ENCODE data around the gene CDK14.

Gene CDK14

DNA sequence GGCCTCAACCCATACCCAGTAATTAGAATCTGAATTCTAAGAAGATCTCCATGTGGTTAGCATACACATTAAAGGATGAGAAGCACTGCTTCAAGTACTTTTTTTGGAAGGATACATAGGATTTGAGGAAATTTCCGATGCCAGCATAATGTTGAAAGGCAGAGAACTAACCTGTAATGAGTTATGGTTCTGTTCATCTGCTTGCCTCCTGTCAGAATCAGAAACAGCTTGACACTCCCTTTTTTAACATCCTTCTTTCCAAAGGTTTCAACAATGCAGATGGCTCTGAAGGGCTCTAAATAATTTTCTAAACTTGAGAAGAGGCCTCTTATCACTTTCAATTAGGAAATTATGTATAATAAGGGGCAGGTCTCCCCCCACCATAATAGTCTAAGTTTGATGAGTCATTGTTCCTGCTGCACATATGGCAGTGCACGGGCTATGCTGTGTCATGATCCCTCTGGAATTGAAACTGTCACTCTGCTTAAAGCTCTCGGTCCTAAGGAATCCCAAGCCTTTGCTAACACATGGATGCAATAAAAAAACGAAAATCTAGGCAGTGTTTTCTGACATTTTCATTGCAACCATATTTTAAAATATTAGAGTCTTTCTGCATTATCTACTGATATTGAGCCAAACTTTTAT is 376.9 kb downstream of the CDK14 start:
- DNase-seq = no peak

DNA sequence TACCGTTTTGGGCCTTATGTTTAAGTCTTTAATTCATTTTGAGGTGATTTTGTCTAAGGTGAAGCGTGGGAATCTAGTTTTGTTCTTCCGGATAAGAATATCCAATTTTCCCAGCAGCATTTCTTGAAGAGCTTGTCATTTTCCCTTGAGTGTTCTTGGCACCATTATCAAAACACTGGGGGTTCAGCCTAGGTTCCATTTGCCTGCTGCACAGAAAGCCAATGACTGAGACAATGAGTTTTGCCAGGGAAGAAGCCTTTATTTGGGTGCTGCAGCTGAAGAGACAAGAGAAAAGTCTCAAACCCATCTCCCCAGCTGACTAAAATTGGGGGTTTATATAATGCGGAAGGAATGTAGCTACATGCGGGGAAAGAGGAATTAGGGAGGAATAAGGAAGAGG is 380.9 kb downstream of the CDK14 start:
- peak; percentile 53 for DNase-seq

DNA sequence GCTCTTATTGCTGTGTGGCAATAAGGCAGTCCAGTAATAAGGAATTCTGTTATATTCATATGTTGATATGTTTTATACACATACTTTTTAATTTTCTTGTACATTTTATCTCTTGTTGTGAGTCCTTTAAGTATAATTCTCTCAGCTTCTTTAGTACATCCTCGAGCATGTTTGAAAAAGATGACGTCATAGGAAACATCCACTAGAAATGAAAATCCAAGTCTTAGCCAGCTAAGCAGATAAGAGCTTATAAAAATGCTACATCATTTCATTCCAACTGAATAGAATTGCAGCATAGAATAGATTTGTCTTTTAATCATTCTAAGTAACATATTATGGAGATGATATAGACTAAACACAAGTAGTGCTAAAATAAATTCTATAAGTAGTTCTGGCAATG is 384.4 kb downstream of the CDK14 start:
- no peak for DNase-seq

DNA sequence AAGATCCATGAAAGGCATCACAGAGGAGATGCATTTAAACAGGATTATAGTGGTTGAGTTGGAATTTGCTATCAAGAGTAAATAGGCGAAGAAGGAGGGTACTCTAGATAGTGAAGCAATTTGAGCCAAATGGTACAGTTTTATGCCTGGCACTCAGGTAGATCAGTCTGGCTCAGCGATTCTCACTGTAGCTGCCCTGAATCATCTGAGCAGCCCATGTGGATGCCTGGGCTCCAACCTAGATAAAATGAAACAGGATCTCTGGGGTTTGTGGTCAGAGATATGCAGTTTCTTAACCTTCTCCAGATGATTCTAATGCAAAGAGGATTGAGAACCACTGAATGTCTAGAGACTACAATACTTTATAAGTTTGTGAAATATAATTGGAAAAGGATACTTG is 386.1 kb downstream of the CDK14 start:
- peak; percentile 18 for DNase-seq

DNA sequence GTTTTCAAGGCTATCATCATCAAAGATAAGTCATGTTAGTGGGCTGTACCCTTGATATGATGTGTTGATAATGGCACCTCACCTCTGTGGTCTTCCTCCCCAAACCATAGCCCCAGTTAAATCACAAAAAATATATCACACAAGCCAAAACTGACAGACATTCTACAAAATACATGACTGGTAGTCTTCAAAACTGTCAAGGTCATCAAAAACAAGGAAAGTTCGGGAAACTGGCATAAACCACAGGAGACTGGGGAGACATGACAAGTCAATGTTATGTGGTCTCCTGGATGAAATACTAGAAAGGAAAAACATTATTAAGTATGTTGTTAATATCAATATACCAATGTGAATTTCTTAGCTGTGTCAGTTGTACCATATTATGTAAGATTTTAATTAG is 388.6 kb downstream of the CDK14 start:
- DNase-seq = no peak

DNA sequence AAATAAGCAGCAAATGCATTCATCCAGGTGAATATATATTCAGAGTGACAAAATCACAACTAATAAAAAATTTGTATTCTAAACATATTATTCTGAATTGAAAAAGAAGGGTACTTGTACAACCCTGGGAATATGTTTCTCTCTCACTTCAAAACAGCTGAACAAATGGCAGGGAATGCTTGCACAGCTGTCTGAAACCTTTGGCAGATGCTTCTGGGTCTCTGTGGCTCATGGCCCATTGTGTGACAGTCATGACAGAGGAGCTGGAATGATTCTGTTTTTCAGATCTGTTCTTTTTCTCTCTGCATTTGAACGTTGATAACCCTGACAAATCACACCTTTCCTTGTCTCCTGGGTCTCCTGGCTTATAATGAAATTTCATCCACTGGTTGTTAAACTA is 392.4 kb downstream of the CDK14 start:
- DNase-seq = no peak

DNA sequence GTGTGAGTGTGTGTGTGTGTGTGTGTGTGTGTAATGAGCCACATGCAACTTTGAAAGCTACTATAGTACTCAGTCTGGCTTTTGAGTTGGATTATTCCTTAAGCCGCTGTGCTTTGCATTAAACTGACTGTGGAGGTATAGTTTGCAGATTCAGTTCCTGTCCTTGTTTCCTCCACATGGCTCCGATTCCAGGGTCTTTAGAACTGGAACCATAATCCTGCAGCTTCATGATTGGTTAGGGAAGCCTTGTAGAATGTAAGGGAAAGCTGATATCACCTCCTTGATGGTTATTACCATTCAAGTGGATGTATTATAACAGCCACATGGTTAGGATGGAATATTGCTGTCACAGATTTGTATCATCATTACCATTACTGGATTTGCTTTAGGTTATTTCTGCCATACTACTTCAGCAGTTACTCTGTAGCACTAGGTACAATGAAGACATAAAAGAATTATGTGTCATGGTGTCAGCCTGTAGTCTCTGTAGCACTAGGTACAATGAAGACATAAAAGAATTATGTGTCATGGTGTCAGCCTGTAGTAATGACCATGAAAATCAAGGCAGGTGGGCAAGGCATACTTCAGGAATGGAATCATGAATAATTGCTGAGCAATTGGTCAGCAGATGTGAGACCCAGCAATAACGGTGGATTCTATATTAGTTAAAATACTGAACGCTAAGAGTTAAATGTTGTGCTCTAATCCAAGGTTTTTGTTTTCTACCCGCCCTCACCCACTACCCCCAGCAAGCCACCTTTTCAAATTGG is 393.1 kb downstream of the CDK14 start:
- no peak for DNase-seq

DNA sequence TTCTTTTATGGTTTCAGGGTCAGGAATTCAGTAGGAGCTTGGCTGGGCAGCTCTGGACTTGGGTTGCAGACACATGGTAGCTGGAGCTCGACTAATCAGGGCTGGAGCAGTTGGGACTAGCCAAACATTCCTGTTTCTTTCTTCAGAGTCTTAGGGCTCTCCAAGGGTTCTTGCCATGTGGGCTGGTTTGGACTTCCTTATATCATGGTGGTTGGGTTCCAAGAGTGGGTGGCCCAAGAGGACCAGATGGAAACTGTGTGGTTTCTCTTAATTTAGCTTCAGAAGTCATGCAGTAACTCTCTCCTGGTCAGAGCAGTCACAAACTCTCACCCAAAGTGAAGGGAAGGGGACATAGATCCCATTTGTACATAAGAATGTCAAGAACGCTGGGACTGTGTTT is 398.0 kb downstream of the CDK14 start:
- peak; percentile 24 for DNase-seq

DNA sequence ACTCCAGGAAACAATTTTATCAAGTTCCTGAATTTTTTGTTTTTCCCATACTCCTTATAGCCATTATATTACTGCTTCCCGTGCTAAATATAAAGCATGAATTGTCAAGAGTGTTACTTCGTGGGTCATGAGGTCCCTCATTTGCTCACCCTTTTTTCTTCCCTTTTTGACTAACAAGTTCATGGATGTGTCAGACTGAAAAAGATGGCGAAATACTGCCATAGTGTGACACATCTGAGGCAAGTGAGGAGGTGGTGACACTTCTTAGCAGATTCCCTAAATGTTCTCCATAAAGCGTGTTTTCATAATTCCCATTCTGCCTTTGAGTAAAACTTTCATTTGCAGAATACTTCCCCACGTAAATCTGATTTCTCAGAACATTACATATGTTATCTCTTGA is 398.5 kb downstream of the CDK14 start:
- peak; percentile 60 for DNase-seq

DNA sequence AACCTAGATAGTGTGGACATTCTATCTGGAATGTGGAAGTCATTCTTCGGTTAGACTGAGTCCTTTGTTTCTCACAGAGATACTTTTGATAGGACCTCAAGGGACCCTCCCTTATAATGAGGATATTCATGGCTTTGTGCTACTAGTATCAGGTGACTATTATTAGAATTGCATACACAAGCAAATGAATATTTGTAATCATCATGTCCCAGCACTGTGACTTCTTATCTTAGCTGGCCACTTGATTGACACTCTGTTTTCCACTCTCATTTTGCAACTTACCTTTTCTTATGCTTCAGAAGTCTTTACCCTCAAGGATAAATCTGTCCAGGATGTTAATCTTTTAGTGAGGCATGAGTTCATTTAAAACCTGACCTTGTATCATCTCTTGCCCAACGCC is 399.9 kb downstream of the CDK14 start:
- no peak for DNase-seq

DNA sequence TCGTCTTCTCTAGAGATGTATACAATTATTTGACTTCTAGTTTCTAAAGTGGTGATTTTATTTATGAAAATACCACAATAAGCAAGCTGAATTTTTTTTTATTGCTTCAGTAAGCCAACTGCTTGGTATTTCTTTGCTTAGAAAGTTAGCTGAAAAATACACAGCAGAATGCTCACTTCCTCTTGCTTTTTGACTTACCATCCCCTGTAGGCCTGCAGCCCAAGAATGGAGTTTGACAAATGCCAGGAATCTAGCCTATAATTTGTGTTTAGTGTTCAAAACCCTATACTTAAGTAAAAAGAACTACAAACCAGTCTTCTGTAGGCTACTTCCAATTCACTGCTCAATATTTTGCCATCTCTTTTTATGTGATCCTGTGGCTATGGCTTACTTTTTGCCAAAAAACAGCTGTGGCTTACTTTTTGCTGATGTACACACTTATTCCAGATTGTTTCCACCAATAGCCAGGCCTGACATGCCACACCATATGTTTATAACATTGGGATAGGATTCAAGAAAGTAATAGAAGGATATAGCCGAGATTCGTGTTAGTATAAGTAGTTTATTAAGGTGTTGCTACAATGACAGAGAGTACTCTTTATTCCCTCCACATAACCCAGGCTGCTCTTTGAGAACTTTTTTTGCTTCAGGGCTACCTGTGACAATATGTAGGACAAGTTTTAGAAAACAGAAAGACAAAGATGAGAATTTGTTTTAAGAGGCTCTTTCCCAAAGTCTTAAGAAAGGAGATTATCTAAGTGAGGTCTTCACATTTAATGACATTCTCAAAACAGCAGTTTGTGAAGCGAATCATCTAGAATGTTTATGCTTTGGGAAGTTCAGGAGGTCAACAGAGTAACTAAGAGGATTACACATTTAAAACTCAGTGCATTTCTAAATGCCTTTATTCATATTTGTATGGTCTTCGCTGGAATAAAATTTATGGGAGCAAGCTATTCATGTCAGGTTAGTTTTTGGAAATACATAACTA is 404.2 kb downstream of the CDK14 start:
- no peak for DNase-seq

DNA sequence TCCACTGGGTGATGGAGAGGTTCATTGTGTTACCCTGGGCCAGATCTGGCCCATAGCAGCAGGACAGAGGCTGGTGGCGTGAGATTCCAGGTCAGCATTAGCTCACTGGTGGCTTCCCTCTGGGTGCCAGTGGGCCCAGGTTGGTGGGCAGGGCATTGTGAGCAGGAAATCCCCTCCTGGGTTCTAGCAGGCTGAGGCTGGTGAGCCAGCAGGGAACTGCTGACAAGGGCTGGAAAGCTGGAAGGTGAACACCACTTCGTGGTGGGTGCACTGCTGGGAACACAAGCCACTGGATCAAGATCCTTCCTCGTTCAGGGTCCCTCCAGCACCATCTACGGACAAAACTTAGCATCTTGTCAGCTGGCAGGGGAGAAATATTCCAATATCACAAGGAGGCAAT is 408.9 kb downstream of the CDK14 start:
- DNase-seq = no peak

DNA sequence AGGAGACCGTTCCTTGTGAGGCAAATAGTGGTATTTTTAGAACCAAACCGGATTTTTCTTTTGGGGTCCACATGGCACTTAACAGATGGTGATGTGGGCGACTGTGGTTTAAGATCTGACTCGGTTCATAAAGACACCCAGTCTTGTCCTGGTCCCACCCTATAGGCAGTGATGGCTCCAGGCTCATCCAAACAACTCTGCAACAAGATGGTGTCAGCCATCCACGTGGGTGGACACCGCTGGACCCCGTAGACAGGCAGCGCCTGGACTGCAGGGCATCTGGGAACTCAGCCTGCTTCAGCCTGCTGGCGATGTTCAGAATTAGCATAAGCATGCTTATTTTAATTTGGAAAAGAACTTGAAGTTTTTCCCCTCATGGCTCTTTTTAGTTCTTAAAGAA is 409.7 kb downstream of the CDK14 start:
- DNase-seq = no peak

DNA sequence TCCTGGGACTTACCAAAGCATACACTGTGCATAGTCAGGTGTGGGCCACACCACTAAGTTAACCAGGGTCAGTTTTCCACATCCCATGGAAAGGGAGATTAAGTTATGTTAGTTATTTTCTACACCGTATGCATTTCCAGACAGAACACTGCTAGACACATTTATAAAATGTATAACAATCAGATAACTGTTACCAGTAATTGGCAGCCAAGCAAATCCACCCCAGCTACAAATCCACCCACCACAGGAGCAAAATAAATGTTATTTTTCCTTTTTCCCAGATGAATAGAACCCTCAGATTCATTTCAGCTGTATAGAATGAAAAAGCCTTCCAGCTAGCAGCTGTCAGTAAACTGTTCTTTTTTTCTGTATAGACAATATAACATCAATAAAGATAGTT is 411.2 kb downstream of the CDK14 start:
- DNase-seq = no peak

DNA sequence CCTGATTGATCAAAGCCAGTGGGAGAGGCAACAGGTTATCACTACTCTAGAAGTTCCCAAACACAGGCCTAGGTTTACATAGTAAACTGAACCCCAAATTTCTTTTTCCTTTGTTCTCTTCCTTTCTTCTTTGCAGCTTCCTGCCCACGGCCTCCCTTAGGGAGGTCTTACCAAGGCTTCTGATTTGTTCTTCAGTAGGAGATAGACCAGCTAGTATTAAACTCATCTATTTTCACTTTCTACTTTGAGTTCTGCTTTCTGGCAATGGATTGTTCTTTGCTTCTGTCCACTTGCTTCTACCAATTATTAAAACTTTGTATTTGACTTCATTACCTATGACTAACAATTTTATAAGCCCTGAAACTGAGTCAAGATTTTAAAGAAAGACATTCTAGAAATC is 417.0 kb downstream of the CDK14 start:
- no peak for DNase-seq

DNA sequence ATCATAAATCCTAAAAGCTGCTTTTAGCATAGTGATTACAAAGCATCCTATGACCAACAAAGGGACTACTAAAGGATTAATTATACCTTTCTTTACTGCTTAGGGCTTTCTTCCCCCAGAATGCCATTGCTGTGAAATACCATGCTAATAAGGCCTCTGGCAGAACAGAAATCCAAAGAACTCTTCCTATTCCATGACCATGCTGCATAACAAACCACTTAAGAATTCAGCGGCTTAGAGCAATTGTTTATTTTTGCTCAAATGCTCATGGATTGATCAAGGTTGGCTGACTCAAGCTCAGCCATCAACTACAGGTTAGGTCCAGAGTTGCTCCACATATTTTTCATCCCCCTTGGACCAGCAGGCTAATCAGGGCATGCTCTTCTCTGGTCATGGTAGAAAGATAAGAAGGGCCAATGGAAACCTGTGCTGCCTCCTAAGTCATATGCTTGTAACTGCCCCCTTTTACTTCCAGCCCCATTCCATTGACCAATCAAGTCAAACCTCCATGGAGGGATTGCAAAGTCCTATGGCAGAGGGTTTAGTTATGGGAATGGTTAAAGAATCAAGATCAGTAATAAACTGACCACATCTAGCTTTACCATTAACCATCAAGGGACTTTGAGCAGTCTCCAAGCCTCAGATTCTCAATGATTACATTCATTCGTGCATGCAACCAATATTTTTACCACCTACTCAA is 423.7 kb downstream of the CDK14 start:
- DNase-seq = no peak

DNA sequence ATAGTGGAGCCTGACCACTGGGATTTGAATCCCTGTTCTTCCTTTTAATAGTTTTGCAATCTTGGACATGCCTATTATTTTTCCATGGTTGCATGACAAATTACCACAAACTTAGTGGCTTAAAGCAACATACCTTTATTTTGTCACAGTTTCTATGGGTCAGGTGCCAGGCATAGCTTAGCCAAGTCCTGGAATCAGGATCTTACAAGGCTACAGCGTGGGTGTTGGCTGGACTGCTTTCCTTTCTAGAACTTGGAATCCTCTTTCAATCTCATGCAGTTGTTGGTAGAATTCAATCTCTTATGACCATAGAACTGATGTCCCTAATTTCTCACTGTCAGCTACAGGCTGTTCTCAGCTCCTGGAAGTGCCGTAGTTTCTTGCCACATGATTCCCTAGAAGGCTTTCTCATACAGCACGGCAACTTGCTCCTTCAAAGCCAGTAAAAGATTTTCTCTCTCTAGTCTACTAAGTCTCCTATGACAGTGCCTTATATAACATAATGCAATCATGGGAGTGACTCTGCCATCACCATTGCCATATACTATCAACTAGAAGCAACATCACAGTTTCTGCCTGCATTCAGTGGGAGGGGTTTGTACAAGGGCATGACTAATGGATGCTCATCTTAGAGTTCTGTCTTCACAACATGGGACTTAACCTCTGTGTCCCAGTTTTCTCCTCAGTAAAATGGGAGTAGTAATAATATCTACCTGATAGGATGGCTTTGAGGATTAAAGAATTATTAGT is 424.7 kb downstream of the CDK14 start:
- no peak for DNase-seq

DNA sequence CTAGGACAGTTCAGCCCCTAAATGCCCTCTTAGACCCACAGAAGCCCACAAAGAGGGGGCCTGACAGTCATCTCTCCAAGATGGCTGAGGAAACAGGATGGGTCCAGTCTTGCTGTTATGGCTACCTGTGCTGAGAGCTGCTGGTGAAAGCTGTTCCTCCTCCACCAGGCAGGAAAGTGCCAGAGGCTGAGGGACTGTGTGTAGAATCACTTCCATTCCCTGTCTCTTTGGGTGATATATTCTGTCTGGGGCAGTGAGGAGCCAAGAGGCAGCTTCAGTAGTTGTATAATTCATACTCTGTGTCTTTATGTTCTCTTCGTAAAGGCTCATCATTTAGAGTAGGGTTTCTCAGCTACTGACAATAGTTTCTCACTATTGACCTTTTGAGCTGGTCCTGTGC is 425.8 kb downstream of the CDK14 start:
- DNase-seq = no peak

DNA sequence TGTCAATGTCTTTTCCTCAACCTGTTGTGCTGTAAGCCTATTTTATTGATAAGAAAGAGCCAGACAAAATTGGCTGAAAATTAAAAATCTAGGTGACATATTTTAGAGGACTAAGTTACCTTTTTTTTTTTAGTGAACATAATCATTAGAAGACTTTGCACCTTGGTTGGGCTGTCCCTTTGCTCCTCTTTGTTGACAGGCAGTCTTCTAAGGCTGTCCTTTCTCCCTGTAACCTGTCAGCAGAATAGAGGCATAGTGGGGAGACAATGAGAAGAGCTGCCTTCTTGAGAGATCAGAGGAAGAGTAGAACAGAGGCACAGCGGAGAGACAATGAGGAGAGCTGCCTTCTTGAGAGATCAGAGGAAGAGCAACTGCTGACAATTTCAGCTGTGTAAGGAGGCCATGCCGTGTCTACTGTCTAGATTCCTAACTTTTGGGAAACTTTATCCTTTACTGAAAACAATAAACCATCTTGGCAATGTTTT is 429.8 kb downstream of the CDK14 start:
- no peak for DNase-seq

DNA sequence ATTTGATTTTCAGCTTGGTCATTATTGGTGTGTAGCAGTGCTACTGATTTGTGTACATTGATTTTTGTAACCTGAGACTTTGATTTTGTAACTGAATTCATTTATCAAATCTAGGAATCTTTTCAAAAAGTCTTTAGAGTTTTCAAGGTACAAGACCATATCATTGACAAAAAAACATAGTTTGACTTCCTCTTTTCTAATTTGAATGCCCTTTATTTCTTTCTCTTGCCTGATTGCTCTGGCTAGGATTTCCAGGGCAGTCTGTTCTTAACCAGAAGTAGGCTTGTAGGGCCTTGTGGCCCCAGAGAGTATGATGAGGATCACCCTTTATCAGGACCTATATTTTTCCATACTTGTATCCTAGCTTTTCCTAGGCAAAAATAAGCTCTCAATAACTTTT is 433.6 kb downstream of the CDK14 start:
- DNase-seq = no peak

DNA sequence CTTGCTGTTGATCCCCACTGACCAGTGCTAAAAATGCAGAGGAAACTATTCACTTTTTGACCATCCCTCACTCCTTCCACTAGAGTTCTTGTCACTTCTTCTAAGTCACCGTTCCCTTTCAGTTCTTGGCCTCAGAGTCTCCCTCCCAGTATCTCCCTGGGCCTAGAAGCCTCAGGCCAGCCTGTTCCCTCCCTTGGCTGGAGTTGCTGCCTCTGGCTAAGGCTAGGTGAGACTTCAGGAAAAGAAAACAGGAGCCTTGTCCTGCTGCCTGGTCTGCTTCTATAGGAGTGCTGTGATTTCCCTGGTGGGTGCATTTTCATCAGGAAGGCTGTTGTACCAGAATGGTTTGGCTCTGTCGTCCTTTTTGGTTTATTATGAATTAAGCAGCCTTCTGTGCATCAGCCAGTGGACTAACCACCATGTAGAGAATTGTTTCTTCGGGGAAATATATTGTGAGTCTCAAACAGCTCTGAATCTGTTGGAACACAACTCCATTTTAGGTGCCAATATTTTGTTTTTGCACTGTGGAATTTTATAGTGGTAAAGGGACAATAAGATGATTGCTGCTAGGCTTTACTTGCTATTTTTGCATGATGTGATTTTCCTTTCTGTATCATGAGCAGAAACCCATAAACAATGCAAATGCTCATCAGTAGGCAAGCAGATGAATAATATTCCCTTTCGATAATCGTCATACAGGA is 434.7 kb downstream of the CDK14 start:
- DNase-seq = no peak

All from MV-4-11 (cell line).